HCT116 (cell line): ENCODE measurements around the gene IL19. TPM values are rescaled to one million over a fixed set of nuclear protein-coding genes. Genes with fewer than 3 reads are reported as not detected.

ENCODE experiments used
- ATAC-seq: fragments of 200-7000 bp; cut with Tn5 transposase; 2 replicates; pipeline ENCODE4 v1.9.1; 2020; ENCODE audit warnings: mild to moderate bottlenecking, moderate library complexity
- BruUV-seq: library from RNA; stranded (reverse); fragments of 400-500 nt; replicated peaks from 2 replicates; lab custom pipeline; 2021; lab: Mats Ljungman, UMichigan
- CTCF ChIA-PET: fragments of 300-600 bp; sonication (Branson Sonifier 250); formaldehyde crosslinking; loops from one replicate; lab custom pipeline; 2021; ENCODE audit warnings: antibody characterized with exemption; lab: Charles Lee
- POLR2A ChIA-PET: fragments of 300-600, 350-600 bp; sonication (Branson Sonifier 250); formaldehyde crosslinking; loops from one replicate; lab custom pipeline; 2021; ENCODE audit warnings: antibody characterized with exemption; lab: Charles Lee
- RAD21 ChIA-PET, 2 experiments: fragments of 300-600 bp; sonication (Branson Sonifier 250); formaldehyde crosslinking; loops; one replicate each; lab custom pipeline; 2023; ENCODE audit warnings: low total read pairs in 2 of 2; ENCODE audit not compliant: uncharacterized antibody in 2 of 2, unreplicated experiment in 2 of 2, low non-redundant PET in 1 of 2; lab: Charles Lee
- DNase-seq: peaks from one replicate; pipeline ENCODE4 v3.0.0-alpha.2; 2010; ENCODE audit warnings: low read depth, low spot score
- H2AFZ ChIP-seq: fragments of 200-600 bp; shearing (Covaris generic), sonication (generic); 2 replicates; pipeline ENCODE4 v1.6.1; 2017; ENCODE audit warnings: low read depth, mixed run types, mixed read lengths, antibody characterized with exemption, low read length; ENCODE audit not compliant: poor library complexity, severe bottlenecking
- H3K27ac ChIP-seq: 2 replicates; pipeline ENCODE4 v1.5.1; 2012; ENCODE audit warnings: low read depth, low read length
- H3K27me3 ChIP-seq: fragments of 200-600 bp; sonication (generic); 2 replicates; pipeline ENCODE4 v1.6.1; 2016; ENCODE audit warnings: mixed run types, low read length, mixed read lengths; ENCODE audit not compliant: insufficient read depth
- H3K36me3 ChIP-seq, 2 experiments: fragments of 200-500 bp in 1 of 2; fragments of 200-600 bp in 1 of 2; sonication (Bioruptor generic) in 1 of 2; sonication (generic) in 1 of 2; 2 replicates each; pipeline versions ENCODE4 v1.5.1 to v1.6.1; 2014 to 2016; ENCODE audit warnings: low read length in 2 of 2, inconsistent platforms in 1 of 2, mixed read lengths in 1 of 2, mixed run types in 1 of 2; ENCODE audit not compliant: insufficient read depth in 2 of 2, control insufficient read depth in 1 of 2
- H3K4me1 ChIP-seq, 2 experiments: fragments of 200-600 bp in 1 of 2; sonication (generic) in 1 of 2; 2 replicates each; pipeline versions ENCODE4 v1.5.1 to v1.6.1; 2012 to 2017; ENCODE audit warnings: low read length in 2 of 2, inconsistent platforms in 1 of 2, mild to moderate bottlenecking in 1 of 2, mixed read lengths in 1 of 2, mixed run types in 1 of 2, moderate library complexity in 1 of 2; ENCODE audit not compliant: insufficient read depth in 2 of 2, control insufficient read depth in 1 of 2
- H3K4me2 ChIP-seq: fragments of 200-600 bp; sonication (generic); 2 replicates; pipeline ENCODE4 v1.6.1; 2017; ENCODE audit warnings: mixed run types, low read length, mixed read lengths
- H3K4me3 ChIP-seq, 2 experiments: fragments of 200-600 bp in 1 of 2; sonication (generic) in 1 of 2; replicated peaks in 1 of 2; 2 replicates each; pipeline ENCODE4 v1.5.1; 2011 to 2016; ENCODE audit warnings: low read length in 2 of 2, control low read depth in 1 of 2, low read depth in 1 of 2, mild to moderate bottlenecking in 1 of 2, mixed read lengths in 1 of 2, mixed run types in 1 of 2
- H3K79me2 ChIP-seq: fragments of 200-600 bp; sonication (generic); 2 replicates; pipeline ENCODE4 v1.6.1; 2017; ENCODE audit warnings: mild to moderate bottlenecking, mixed run types, low read length, moderate library complexity, mixed read lengths; ENCODE audit not compliant: insufficient read depth
- H3K9ac ChIP-seq: fragments of 200-600 bp; sonication (generic); 2 replicates; pipeline ENCODE4 v1.6.1; 2016; ENCODE audit warnings: low read length, mixed read lengths
- H3K9me2 ChIP-seq: fragments of 200-600 bp; sonication (generic), shearing (Covaris generic); 2 replicates; pipeline ENCODE4 v1.6.1; 2017; ENCODE audit warnings: mixed run types, mild to moderate bottlenecking, moderate library complexity; ENCODE audit not compliant: insufficient read depth
- H3K9me3 ChIP-seq, 2 experiments: fragments of 200-500 bp in 1 of 2; fragments of 200-600 bp in 1 of 2; sonication (Bioruptor generic) in 1 of 2; sonication (generic) in 1 of 2; 2 replicates each; pipeline ENCODE4 v1.6.1; 2014 to 2017; ENCODE audit warnings: low read length in 2 of 2, mixed read lengths in 2 of 2, inconsistent platforms in 1 of 2, low read depth in 1 of 2, mild to moderate bottlenecking in 1 of 2, mixed run types in 1 of 2, moderate library complexity in 1 of 2; ENCODE audit not compliant: control insufficient read depth in 1 of 2, insufficient read depth in 1 of 2
- H4K20me1 ChIP-seq: fragments of 200-600 bp; sonication (generic), shearing (Covaris generic); 2 replicates; pipeline ENCODE4 v1.6.1; 2017; ENCODE audit warnings: mixed run types, mild to moderate bottlenecking, moderate library complexity; ENCODE audit not compliant: insufficient read depth
- ELF1 ChIP-seq: IDR thresholded peaks from 2 replicates; pipeline ENCODE4 v1.6.1; 2012; ENCODE audit warnings: low read depth, borderline replicate concordance
- POLR2AphosphoS5 ChIP-seq: IDR thresholded peaks from 2 replicates; pipeline ENCODE4 v1.6.1; 2011; ENCODE audit warnings: mild to moderate bottlenecking, low read depth, low read length, moderate library complexity
- SIN3A ChIP-seq: IDR thresholded peaks from 2 replicates; pipeline ENCODE4 v1.6.1; 2012; ENCODE audit warnings: low read depth
- YY1 ChIP-seq: IDR thresholded peaks from 2 replicates; pipeline ENCODE4 v1.6.1; 2011; ENCODE audit warnings: low read length, low read depth, moderate library complexity, mild to moderate bottlenecking; ENCODE audit not compliant: insufficient replicate concordance; ENCODE audit errors: extremely low read depth
- ZBTB33 ChIP-seq: IDR thresholded peaks from 2 replicates; pipeline ENCODE4 v1.6.1; 2011; ENCODE audit warnings: mild to moderate bottlenecking, low read length, moderate library complexity; ENCODE audit not compliant: insufficient replicate concordance; ENCODE audit errors: extremely low read depth
- intact Hi-C: fragments of 100-400 bp; cut with micrococcal nuclease; formaldehyde crosslinking; loops from 2 replicates; pipeline ENCODE4 v1.10.0; 2022
- total RNA-seq: library from RNA; stranded (reverse); gene quantifications from one replicate; pipeline ENCODE4 v1.2.1, GENCODE V29; 2021; ENCODE audit not compliant: unreplicated experiment
- TF ChIP-seq, protein P1 (sequence below): IDR thresholded peaks from 2 replicates; pipeline ENCODE4 v1.6.1; 2012; ENCODE audit warnings: low read depth

IL19 gene
- total RNA-seq, 1 experiment from 2014 or later: not detected

- TF ChIP-seq, protein P1, sequence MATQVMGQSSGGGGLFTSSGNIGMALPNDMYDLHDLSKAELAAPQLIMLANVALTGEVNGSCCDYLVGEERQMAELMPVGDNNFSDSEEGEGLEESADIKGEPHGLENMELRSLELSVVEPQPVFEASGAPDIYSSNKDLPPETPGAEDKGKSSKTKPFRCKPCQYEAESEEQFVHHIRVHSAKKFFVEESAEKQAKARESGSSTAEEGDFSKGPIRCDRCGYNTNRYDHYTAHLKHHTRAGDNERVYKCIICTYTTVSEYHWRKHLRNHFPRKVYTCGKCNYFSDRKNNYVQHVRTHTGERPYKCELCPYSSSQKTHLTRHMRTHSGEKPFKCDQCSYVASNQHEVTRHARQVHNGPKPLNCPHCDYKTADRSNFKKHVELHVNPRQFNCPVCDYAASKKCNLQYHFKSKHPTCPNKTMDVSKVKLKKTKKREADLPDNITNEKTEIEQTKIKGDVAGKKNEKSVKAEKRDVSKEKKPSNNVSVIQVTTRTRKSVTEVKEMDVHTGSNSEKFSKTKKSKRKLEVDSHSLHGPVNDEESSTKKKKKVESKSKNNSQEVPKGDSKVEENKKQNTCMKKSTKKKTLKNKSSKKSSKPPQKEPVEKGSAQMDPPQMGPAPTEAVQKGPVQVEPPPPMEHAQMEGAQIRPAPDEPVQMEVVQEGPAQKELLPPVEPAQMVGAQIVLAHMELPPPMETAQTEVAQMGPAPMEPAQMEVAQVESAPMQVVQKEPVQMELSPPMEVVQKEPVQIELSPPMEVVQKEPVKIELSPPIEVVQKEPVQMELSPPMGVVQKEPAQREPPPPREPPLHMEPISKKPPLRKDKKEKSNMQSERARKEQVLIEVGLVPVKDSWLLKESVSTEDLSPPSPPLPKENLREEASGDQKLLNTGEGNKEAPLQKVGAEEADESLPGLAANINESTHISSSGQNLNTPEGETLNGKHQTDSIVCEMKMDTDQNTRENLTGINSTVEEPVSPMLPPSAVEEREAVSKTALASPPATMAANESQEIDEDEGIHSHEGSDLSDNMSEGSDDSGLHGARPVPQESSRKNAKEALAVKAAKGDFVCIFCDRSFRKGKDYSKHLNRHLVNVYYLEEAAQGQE: no peak
Observed at GRCh38 chr1:206799311-206799710, 28.7 kb downstream of the IL19 start (continued).

DNA sequence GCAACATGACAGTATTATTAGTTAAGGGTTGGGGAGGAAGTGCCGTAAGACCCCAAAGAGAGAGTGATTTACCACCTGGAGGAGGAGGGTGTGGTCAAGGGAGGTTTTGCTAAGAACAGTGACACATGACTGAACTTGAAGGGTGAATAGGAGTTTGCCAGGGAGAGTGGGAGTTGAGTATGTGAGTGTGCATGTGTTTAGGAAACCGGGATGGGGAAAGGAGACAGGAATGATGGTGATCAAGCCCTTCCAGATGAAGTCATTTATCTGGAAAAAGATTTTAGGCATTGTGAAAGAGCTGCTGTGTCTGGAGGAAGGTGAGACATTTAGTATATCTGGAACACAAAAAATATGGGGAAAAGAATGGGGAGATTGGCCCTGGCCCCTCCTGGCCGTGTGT, 29.8 kb downstream of the IL19 start:
- H4K20me1 ChIP-seq: no peaks in the 10 kb centered on the region
- no peak overlapping the region for H3K9ac ChIP-seq
- CTCF ChIA-PET: interaction anchor here (4.2 kb wide), 1 partner anchor 9 kb away, joined by 19 read pairs; no protein-coding TSS in a partner anchor
- RAD21 ChIA-PET: no interaction called here
- H3K9me2 ChIP-seq: no peaks in the 10 kb centered on the region
- TF ChIP-seq, protein P1: no peak
- TF ChIP-seq SIN3A (no peak), YY1 (no peak), POLR2AphosphoS5 (no peak), ELF1 (no peak), ZBTB33 (no peak)
- no peaks in the 10 kb centered on the region for H3K36me3 ChIP-seq
- no peak for ATAC-seq
- H3K79me2 ChIP-seq: no peaks in the 10 kb centered on the region
- BruUV-seq: no TSS peak
- H3K9me3 ChIP-seq: no peaks in the 10 kb centered on the region
- no peak overlapping the region for H2AFZ ChIP-seq
- intact Hi-C loops: no loop called here
- no peak overlapping the region for H3K4me3 ChIP-seq
- no peak for DNase-seq
- no peak overlapping the region for H3K4me2 ChIP-seq
- POLR2A ChIA-PET: no interaction called here
- no peak overlapping the region for H3K27ac ChIP-seq
- peaks cover 7% of the 10 kb centered on the region; the same call in 1 of the 2 replicates for H3K27me3 ChIP-seq
- no peaks in the 10 kb centered on the region for H3K4me1 ChIP-seq
